Liver (tissue), 9 donors: ENCODE data around the gene ZNF213. TPM values are rescaled to one million over a fixed set of nuclear protein-coding genes. Genes with fewer than 3 reads are reported as not detected.

Source experiments
- DNase-seq: peaks from one replicate; pipeline ENCODE4 v3.0.0-alpha.2; 2017; ENCODE audit warnings: low spot score
- H3K27ac ChIP-seq, 2 donors: one replicate each; pipeline ENCODE4 v1.7.0; 2013; ENCODE audit warnings: inconsistent platforms in 2 of 2, low read length in 2 of 2, control low read depth in 1 of 2, low read depth in 1 of 2, mild to moderate bottlenecking in 1 of 2
- H3K27me3 ChIP-seq, 4 donors: one replicate each; pipeline versions ENCODE4 v1.6.1 to v1.7.0; 2013; ENCODE audit warnings: low read length in 3 of 4, inconsistent platforms in 1 of 4, mild to moderate bottlenecking in 1 of 4, moderate library complexity in 1 of 4; ENCODE audit not compliant: control insufficient read depth in 4 of 4, insufficient read depth in 4 of 4
- H3K36me3 ChIP-seq, 4 donors: one replicate each; pipeline versions ENCODE4 v1.6.1 to v1.7.0; 2013; ENCODE audit warnings: low read length in 3 of 4, mild to moderate bottlenecking in 3 of 4, low read depth in 1 of 4, moderate library complexity in 1 of 4; ENCODE audit not compliant: control insufficient read depth in 4 of 4, insufficient read depth in 3 of 4
- H3K4me1 ChIP-seq, 4 donors: one replicate each; pipeline versions ENCODE4 v1.6.1 to v1.7.0; 2013; ENCODE audit warnings: low read length in 3 of 4, mild to moderate bottlenecking in 3 of 4, moderate library complexity in 1 of 4; ENCODE audit not compliant: control insufficient read depth in 4 of 4, insufficient read depth in 4 of 4
- H3K4me3 ChIP-seq, 3 donors: one replicate each; pipeline versions ENCODE4 v1.6.1 to v1.7.0; 2013; ENCODE audit warnings: low read length in 3 of 3, control low read depth in 1 of 3, low read depth in 1 of 3, mild to moderate bottlenecking in 1 of 3
- H3K9ac ChIP-seq, 2 donors: one replicate each; pipeline ENCODE4 v1.7.0; 2013; ENCODE audit warnings: low read length in 2 of 2, mild to moderate bottlenecking in 2 of 2, moderate library complexity in 2 of 2, control low read depth in 1 of 2, low read depth in 1 of 2
- H3K9me3 ChIP-seq, 4 donors: one replicate each; pipeline versions ENCODE4 v1.6.1 to v1.7.0; 2013; ENCODE audit warnings: low read length in 3 of 4; ENCODE audit not compliant: control insufficient read depth in 4 of 4
- EGR1 ChIP-seq, 2 donors: IDR thresholded peaks; 2 replicates each; pipeline ENCODE4 v1.6.1; 2016 to 2018; ENCODE audit warnings: antibody characterized with exemption in 2 of 2, low read depth in 2 of 2
- FOXA1 ChIP-seq: IDR thresholded peaks from 2 replicates; pipeline ENCODE4 v1.6.1; 2016; ENCODE audit warnings: antibody characterized with exemption
- FOXA2 ChIP-seq: IDR thresholded peaks from 2 replicates; pipeline ENCODE4 v1.6.1; 2016; ENCODE audit warnings: antibody characterized with exemption
- GABPA ChIP-seq, 2 donors: IDR thresholded peaks in 1 of 2; conservative IDR thresholded peaks in 1 of 2; 2 replicates each; pipeline ENCODE4 v1.6.1; 2016; ENCODE audit warnings: antibody characterized with exemption in 2 of 2, mild to moderate bottlenecking in 1 of 2, moderate library complexity in 1 of 2
- HNF4A ChIP-seq, 2 donors: conservative IDR thresholded peaks; 2 replicates each; pipeline ENCODE4 v1.6.1; 2016; ENCODE audit warnings: antibody characterized with exemption in 2 of 2, mild to moderate bottlenecking in 2 of 2
- HNF4G ChIP-seq: IDR thresholded peaks from 2 replicates; pipeline ENCODE4 v1.6.1; 2016; ENCODE audit warnings: antibody characterized with exemption
- JUND ChIP-seq, 2 donors: IDR thresholded peaks; 2 replicates each; pipeline ENCODE4 v1.6.1; 2016; ENCODE audit warnings: antibody characterized with exemption in 2 of 2
- NR2F2 ChIP-seq: IDR thresholded peaks from 2 replicates; pipeline ENCODE4 v1.6.1; 2016; ENCODE audit warnings: antibody characterized with exemption
- RAD21 ChIP-seq, 2 donors: IDR thresholded peaks; 2 replicates each; pipeline ENCODE4 v1.6.1; 2016; ENCODE audit warnings: antibody characterized with exemption in 2 of 2, mild to moderate bottlenecking in 2 of 2
- RXRA ChIP-seq, 2 donors: IDR thresholded peaks; 2 replicates each; pipeline ENCODE4 v1.6.1; 2017 to 2018; ENCODE audit warnings: antibody characterized with exemption in 2 of 2, mild to moderate bottlenecking in 1 of 2
- SP1 ChIP-seq: IDR thresholded peaks from 2 replicates; pipeline ENCODE4 v1.6.1; 2018; ENCODE audit warnings: antibody characterized with exemption, mild to moderate bottlenecking
- TAF1 ChIP-seq: conservative IDR thresholded peaks from 2 replicates; pipeline ENCODE4 v1.6.1; 2016; ENCODE audit warnings: antibody characterized with exemption, mild to moderate bottlenecking
- YY1 ChIP-seq: IDR thresholded peaks from 2 replicates; pipeline ENCODE4 v1.6.1; 2016; ENCODE audit warnings: antibody characterized with exemption, mild to moderate bottlenecking
- WGBS: extraction: QIAGEN DNeasy Blood & Tissue Kit; methylation state at CpG from one replicate; pipeline ENCODE4 v1.1.7; 2013; 5-methylcytosine and 5-hydroxymethylcytosine counted together
- polyA plus RNA-seq, 2 donors: library from polyadenylated mRNA; stranded (reverse) in 1 of 2; unstranded in 1 of 2; fragments of 200-250 nt in 1 of 2; fragments of >200 nt in 1 of 2; fragmentation: Nextera tagmentation in 1 of 2; extraction: Ambion mirVana in 1 of 2; gene quantifications; one replicate each; pipeline versions ENCODE4 v1.2.1 to v1.2.3, GENCODE V29; 2013 to 2015
- total RNA-seq, 2 donors: library from RNA; depleted of rRNA; stranded (reverse); fragments of >200 nt; gene quantifications; one replicate each; pipeline ENCODE4 v1.2.3, GENCODE V29; 2014
- TF ChIP-seq, protein P1 (sequence below): fragments of 150-350 bp; IDR thresholded peaks from 2 replicates; pipeline ENCODE4 v1.5.1; 2017; ENCODE audit warnings: improper control_type of control experiment, low read depth, low read length; ENCODE audit not compliant: missing input control
- TF ChIP-seq, protein P2 (sequence below): IDR thresholded peaks from 2 replicates; pipeline ENCODE4 v1.6.1; 2016; ENCODE audit warnings: antibody characterized with exemption, mild to moderate bottlenecking
- TF ChIP-seq, protein P3 (sequence below): IDR thresholded peaks from 2 replicates; pipeline ENCODE4 v1.6.1; 2016; ENCODE audit warnings: antibody characterized with exemption
- TF ChIP-seq, protein P4 (sequence below): IDR thresholded peaks from 2 replicates; pipeline ENCODE4 v1.6.1; 2016; ENCODE audit warnings: antibody characterized with exemption
- donor health status: healthy.
- donor health status: healthy.
- donor health status: healthy.
- donor health status: healthy.
- donor health status: healthy.

The ZNF213 gene
- total and polyA plus RNA-seq, 4 donors: 0.56 to 4.5 (median 1.7) TPM

DNA sequence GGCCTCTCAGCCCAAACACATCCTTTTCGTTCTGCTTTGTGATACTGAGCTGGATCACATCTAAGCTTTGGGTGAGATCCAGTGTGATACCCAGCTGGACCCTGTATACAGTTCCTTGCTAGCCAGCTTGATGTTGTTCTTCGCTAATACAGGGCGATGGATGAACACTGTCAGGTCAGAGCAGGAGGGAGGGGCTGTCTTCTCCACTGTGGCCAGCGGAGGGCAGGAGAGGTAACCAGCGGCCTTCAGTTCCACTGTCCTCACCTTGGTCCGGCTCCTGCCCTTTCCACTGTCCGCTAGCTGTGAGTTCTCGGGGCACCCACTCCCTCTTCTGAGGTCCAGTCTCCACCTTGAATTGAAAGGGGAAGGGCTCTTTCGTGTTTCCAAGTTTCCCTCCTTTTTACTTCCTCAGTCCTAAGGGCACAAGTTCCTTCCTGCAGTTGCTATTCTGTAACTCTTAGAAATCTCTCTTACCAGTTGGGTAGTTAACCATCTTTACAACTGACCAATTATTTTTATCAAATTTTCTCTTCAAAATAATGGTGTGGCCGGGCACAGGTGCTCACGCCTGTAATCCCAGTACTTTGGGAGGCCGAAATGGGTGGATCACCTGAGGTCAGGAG lies 3.0 kb upstream of the ZNF213 start:
- DNase-seq: peak; percentile 55
- no peaks in the 10 kb centered on the region for H3K27me3 ChIP-seq
- H3K36me3 ChIP-seq: peaks cover 0 to 2% (median 0%) of the 10 kb centered on the region in 4 donors
- H3K9me3 ChIP-seq: no peaks in the 10 kb centered on the region
- no peak overlapping the region for H3K9ac ChIP-seq
- TF ChIP-seq RXRA (IDR thresholded peaks at IDR 0.05) (peak in 1 of 2 donors; percentile 24), RAD21 (IDR thresholded peaks at IDR 0.05) (peak; percentile 60 to 80), NR2F2 (no peak), HNF4A (conservative IDR thresholded peaks at IDR 0.05) (peak in 1 of 2 donors; percentile 22), EGR1 (IDR thresholded peaks at IDR 0.05; ENCODE audit: low read depth in 2 of 2) (no peak), TAF1 (no peak), FOXA1 (no peak)
- TF ChIP-seq, protein P1, sequence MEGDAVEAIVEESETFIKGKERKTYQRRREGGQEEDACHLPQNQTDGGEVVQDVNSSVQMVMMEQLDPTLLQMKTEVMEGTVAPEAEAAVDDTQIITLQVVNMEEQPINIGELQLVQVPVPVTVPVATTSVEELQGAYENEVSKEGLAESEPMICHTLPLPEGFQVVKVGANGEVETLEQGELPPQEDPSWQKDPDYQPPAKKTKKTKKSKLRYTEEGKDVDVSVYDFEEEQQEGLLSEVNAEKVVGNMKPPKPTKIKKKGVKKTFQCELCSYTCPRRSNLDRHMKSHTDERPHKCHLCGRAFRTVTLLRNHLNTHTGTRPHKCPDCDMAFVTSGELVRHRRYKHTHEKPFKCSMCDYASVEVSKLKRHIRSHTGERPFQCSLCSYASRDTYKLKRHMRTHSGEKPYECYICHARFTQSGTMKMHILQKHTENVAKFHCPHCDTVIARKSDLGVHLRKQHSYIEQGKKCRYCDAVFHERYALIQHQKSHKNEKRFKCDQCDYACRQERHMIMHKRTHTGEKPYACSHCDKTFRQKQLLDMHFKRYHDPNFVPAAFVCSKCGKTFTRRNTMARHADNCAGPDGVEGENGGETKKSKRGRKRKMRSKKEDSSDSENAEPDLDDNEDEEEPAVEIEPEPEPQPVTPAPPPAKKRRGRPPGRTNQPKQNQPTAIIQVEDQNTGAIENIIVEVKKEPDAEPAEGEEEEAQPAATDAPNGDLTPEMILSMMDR: peak; percentile 58
- H3K4me1 ChIP-seq: peaks cover 4 to 43% (median 36%) of the 10 kb centered on the region in 4 donors
- no peak overlapping the region for H3K27ac ChIP-seq
- no peak overlapping the region for H3K4me3 ChIP-seq
- 67% methylated on average over 12 of the region's 12 CpGs for WGBS

DNA sequence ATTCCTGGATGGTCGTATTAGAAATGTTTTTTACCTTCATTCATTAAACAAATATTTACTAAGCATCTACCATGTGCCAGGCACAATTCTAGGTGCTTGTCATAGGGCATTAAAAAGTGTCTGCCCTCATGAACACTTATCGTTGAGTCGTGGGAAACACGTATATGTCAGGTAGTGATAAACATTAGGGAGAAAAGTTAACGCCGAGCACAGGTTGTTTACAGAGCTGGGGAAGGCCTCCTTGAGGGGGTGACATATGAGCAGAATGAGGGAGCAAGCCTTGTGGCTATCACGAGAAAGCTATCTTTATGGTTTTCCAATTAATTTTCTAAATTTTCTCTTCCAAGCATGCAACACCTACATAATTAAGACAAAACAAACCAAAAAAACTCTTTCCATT lies 985 bp upstream of the ZNF213 start:
- Histone ChIP-seq H3K4me3 (peak overlapping the region; percentile 63 to 100 (median 100)), H3K9me3 (no peaks in the 10 kb centered on the region), H3K4me1 (peaks cover 3 to 39% (median 32%) of the 10 kb centered on the region in 4 donors), H3K36me3 (peaks cover 0 to 11% (median 5%) of the 10 kb centered on the region in 4 donors), H3K9ac (peak overlapping the region; percentile 95 to 99), H3K27ac (peak overlapping the region; percentile 96 to 97), H3K27me3 (no peaks in the 10 kb centered on the region)
- WGBS: 4% methylated on average over 7 of the region's 7 CpGs
- DNase-seq: no peak
- peak; percentile 18 for TF ChIP-seq FOXA2
- no peak for TF ChIP-seq RAD21 (IDR thresholded peaks at IDR 0.05)

DNA sequence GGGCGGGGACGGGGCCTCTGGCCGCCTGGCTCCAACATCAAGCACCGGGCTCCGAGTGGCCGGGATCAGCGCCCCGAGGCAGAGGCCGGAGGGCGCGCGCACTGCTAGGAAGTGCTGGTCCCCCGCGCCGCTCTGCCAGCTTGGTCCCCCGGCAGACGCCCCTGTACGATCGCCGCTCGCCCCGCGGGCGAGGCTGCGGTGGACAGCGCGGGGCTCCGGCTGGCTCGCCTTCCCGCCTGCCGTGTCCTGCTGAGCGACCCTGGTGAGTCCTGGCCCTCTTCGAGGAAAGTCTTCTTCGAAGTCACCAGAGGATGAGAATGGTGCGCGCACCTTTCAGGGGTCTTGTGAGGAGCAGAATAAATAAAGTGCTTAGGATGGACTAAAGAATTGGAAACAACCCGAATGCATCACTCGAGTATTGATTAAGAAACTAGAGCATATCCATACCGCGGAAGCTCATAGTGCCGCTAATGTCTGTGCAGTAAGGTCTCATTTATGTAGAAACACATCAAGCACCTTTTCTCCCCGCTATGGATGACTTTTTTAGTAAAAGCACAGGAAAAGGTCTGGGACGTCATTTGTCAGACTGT lies 392 bp downstream of the ZNF213 start:
- peaks cover 0 to 17% (median 7%) of the 10 kb centered on the region in 4 donors for H3K36me3 ChIP-seq
- H3K4me1 ChIP-seq: peaks cover 0 to 25% (median 20%) of the 10 kb centered on the region in 4 donors
- WGBS: under 1% methylated on average over 43 of the region's 43 CpGs
- no peak for DNase-seq
- peak overlapping the region; percentile 77 to 83 (median 79) for H3K4me3 ChIP-seq
- no peaks in the 10 kb centered on the region for H3K9me3 ChIP-seq
- H3K27me3 ChIP-seq: no peaks in the 10 kb centered on the region
- peak overlapping the region; percentile 69 to 96 for H3K27ac ChIP-seq
- peak overlapping the region; percentile 92 to 94 for H3K9ac ChIP-seq
- TF ChIP-seq FOXA1 (no peak), GABPA (IDR thresholded peaks at IDR 0.05 in 1 of 2, conservative IDR thresholded peaks at IDR 0.05 in 1 of 2) (no peak), HNF4G (no peak), RXRA (IDR thresholded peaks at IDR 0.05) (no peak), TAF1 (no peak), HNF4A (conservative IDR thresholded peaks at IDR 0.05) (no peak), FOXA2 (no peak), NR2F2 (no peak), SP1 (no peak), EGR1 (IDR thresholded peaks at IDR 0.05; ENCODE audit: low read depth in 2 of 2) (no peak), JUND (IDR thresholded peaks at IDR 0.05) (no peak), RAD21 (IDR thresholded peaks at IDR 0.05) (no peak), YY1 (no peak)
- TF ChIP-seq, protein P2, sequence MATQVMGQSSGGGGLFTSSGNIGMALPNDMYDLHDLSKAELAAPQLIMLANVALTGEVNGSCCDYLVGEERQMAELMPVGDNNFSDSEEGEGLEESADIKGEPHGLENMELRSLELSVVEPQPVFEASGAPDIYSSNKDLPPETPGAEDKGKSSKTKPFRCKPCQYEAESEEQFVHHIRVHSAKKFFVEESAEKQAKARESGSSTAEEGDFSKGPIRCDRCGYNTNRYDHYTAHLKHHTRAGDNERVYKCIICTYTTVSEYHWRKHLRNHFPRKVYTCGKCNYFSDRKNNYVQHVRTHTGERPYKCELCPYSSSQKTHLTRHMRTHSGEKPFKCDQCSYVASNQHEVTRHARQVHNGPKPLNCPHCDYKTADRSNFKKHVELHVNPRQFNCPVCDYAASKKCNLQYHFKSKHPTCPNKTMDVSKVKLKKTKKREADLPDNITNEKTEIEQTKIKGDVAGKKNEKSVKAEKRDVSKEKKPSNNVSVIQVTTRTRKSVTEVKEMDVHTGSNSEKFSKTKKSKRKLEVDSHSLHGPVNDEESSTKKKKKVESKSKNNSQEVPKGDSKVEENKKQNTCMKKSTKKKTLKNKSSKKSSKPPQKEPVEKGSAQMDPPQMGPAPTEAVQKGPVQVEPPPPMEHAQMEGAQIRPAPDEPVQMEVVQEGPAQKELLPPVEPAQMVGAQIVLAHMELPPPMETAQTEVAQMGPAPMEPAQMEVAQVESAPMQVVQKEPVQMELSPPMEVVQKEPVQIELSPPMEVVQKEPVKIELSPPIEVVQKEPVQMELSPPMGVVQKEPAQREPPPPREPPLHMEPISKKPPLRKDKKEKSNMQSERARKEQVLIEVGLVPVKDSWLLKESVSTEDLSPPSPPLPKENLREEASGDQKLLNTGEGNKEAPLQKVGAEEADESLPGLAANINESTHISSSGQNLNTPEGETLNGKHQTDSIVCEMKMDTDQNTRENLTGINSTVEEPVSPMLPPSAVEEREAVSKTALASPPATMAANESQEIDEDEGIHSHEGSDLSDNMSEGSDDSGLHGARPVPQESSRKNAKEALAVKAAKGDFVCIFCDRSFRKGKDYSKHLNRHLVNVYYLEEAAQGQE: no peak
- TF ChIP-seq, protein P3, sequence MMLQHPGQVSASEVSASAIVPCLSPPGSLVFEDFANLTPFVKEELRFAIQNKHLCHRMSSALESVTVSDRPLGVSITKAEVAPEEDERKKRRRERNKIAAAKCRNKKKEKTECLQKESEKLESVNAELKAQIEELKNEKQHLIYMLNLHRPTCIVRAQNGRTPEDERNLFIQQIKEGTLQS: no peak
- TF ChIP-seq, protein P1: no peak
- TF ChIP-seq, protein P4, sequence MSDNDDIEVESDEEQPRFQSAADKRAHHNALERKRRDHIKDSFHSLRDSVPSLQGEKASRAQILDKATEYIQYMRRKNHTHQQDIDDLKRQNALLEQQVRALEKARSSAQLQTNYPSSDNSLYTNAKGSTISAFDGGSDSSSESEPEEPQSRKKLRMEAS: no peak
